Measurements from ENCODE around the gene C1orf226.
"Not testable (repeated sequence)": the region's sequence is repeated elsewhere in the genome, so short reads cannot be mapped to it uniquely, and the experiment has no call there.

Gene C1orf226

DNA sequence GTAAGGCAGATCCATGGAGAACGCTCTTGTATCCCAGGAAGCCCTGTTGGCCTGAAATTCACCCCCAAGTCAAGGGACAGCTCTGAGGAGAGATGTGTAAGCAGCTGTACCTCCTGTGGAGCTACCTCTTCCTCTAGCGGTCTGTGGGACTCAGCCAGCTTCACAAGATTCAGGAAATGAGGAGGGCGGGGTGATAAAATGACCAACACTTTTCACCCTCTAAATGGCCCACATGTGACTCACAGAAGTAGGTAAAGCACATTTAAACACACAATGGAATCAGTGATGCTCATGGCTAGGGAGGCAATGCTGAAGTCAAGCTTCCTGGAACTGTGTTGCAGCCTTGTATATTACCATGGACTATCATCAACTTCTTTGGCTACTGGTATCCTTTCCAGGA, 30.5 kb downstream of the C1orf226 start, which contains the start of gene SH2D1B:
TSS of gene SH2D1B (minus strand) at position 135 of the 400 bp plus-strand sequence. CDS start at position 15, 120 bp downstream.
- no peaks in the 10 kb centered on the region for H4K20me1 ChIP-seq
- H3K9ac ChIP-seq: no peak within 1 kb of the TSS
- H3K27me3 ChIP-seq: no peaks in the 10 kb centered on the region
- peaks cover 0 to 10% (median 0%) of the 10 kb centered on the region in 11 experiments; a peak in 8 of 22 replicates for H3K9me3 ChIP-seq (replicated peaks in 1 of 11)
- H3K4me3 ChIP-seq: no peak within 1 kb of the TSS
- no peaks in the 10 kb centered on the region for H3K4me1 ChIP-seq
- no peaks in the 10 kb centered on the region for H3K36me3 ChIP-seq
- H3K27ac ChIP-seq: no peak within 1 kb of the TSS
- TF ChIP-seq Cebpa-rat (IDR thresholded peaks at IDR 0.05): no peak
- H3K4me2 ChIP-seq: no peak within 1 kb of the TSS

DNA sequence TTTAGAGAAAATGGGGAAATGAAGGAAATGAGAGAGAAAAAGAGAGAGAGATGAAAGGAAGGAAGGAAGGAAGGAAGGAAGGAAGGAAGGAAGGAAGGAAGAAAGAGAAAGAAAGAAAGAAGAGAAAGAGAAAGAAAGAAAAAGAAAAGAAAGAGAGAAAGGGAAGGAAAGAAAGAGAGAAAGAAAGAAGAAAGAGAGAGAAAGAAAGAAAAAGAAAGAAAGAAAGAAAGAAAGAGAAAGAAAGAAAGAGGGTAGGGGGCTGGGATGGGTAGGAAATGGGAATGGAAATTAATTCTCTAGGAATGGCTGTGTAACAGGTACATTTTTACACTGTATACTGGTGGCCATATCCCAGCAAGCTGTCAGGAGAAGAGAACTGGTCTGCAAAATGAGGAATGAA, 34.7 kb downstream of the C1orf226 start:
- H3K27ac ChIP-seq: no peak overlapping the region

GRCh38 chr1:162416909-162417308, 35.4 kb downstream of the C1orf226 start:
- no peak for TF ChIP-seq Cebpa-rat (IDR thresholded peaks at IDR 0.05)
- peaks cover 0 to 9% (median 2%) of the 10 kb centered on the region in 10 experiments; a peak in 5 of 20 replicates for H3K4me1 ChIP-seq
- no peak overlapping the region for H3K9ac ChIP-seq
- H3K4me2 ChIP-seq: no peak overlapping the region
- H3K36me3 ChIP-seq: no peaks in the 10 kb centered on the region
- H3K4me3 ChIP-seq: no peak overlapping the region
- no peaks in the 10 kb centered on the region for H4K20me1 ChIP-seq
- H3K27me3 ChIP-seq: no peaks in the 10 kb centered on the region
- peaks cover 0 to 10% (median 0%) of the 10 kb centered on the region in 11 experiments; a peak in 8 of 22 replicates for H3K9me3 ChIP-seq (replicated peaks in 1 of 11)
- H3K27ac ChIP-seq: no peak overlapping the region

More for the DNA sequence above, 34.7 kb downstream of the C1orf226 start:
- no peak overlapping the region for H3K4me2 ChIP-seq
- peaks cover 0 to 7% (median 0%) of the 10 kb centered on the region in 10 experiments; a peak in 4 of 20 replicates for H3K4me1 ChIP-seq
- peaks cover 0 to 10% (median 0%) of the 10 kb centered on the region in 11 experiments; a peak in 8 of 22 replicates for H3K9me3 ChIP-seq (replicated peaks in 1 of 11)
- H3K4me3 ChIP-seq: no peak overlapping the region
- H3K36me3 ChIP-seq: no peaks in the 10 kb centered on the region
- TF ChIP-seq Cebpa-rat (IDR thresholded peaks at IDR 0.05): no peak
- H3K9ac ChIP-seq: no peak overlapping the region
- H3K27me3 ChIP-seq: no peaks in the 10 kb centered on the region
- no peaks in the 10 kb centered on the region for H4K20me1 ChIP-seq

DNA sequence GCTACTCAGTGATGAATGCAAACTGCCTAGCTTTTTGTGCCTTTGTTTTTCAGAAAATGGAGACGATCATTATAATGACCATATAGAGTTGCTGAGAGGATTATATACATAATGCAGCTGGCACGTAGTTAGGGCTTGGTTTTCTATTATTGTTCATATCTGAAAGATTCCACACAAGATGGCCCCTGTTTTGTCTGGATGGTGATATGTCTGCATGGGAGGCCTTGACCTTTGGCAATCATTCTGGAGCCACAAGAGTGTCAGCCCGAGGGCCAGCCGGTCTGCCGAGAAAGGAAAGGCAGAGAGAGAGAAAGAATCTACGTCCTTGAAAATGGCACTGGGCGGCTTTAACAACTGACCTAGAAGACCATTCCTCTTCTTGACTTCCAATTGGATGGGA, 36.1 kb downstream of the C1orf226 start:
- TF ChIP-seq Cebpa-rat (IDR thresholded peaks at IDR 0.05): no peak
- no peaks in the 10 kb centered on the region for H3K36me3 ChIP-seq

GRCh38 chr1:162418584-162418983, 37.1 kb downstream of the C1orf226 start:
- not testable (repeated sequence) for H3K27me3 ChIP-seq; H3K9ac ChIP-seq; H4K20me1 ChIP-seq; H3K4me3 ChIP-seq; H3K27ac ChIP-seq; H3K36me3 ChIP-seq; H3K9me3 ChIP-seq (replicated peaks in 1 of 11)
- Histone ChIP-seq H3K4me1 (peaks cover 12 to 24% (median 16%) of the 10 kb centered on the region in 10 experiments), H3K4me2 (peak overlapping the region in 3 of 11 experiments; percentile 33 to 56 (median 36); a peak in 4 of 22 replicates)

More for the DNA sequence above, 36.1 kb downstream of the C1orf226 start:
- peaks cover 0 to 10% (median 0%) of the 10 kb centered on the region in 11 experiments; a peak in 8 of 22 replicates for H3K9me3 ChIP-seq (replicated peaks in 1 of 11)
- H3K27ac ChIP-seq: no peak overlapping the region
- no peaks in the 10 kb centered on the region for H3K27me3 ChIP-seq
- no peaks in the 10 kb centered on the region for H4K20me1 ChIP-seq
- peaks cover 3 to 16% (median 8%) of the 10 kb centered on the region in 10 experiments; a peak in 19 of 20 replicates for H3K4me1 ChIP-seq
- no peak overlapping the region for H3K9ac ChIP-seq
- no peak overlapping the region for H3K4me2 ChIP-seq
- H3K4me3 ChIP-seq: no peak overlapping the region

GRCh38 chr1:162419450-162419931, 38.0 kb downstream of the C1orf226 start:
- not testable (repeated sequence) for H3K36me3 ChIP-seq; H3K4me2 ChIP-seq; H3K4me3 ChIP-seq; H4K20me1 ChIP-seq; H3K9ac ChIP-seq; H3K27me3 ChIP-seq; H3K9me3 ChIP-seq (replicated peaks in 1 of 11); H3K27ac ChIP-seq
- peaks cover 12 to 33% (median 22%) of the 10 kb centered on the region in 10 experiments for H3K4me1 ChIP-seq

DNA sequence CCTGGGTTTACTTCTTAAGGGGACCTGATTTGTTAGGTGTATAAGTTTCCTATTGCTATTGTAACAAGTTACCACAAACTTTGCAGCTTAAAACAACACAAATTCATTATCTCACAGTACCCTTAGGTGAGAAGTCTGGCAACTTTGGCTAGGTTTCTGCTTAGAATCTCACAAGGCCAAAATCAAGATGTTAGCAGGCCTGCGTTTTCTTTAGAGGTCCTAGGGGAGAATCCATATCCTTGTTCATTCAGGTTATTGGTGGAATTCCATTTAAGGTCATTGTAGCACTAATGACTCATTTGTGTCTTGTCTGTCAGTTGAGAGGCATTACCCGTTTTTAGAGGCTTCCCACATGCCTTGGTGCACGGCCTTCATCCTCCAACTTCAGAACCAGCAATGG, 38.6 kb downstream of the C1orf226 start:
- Histone ChIP-seq H3K4me2 (no peak overlapping the region), H4K20me1 (no peaks in the 10 kb centered on the region), H3K36me3 (no peaks in the 10 kb centered on the region), H3K27me3 (no peaks in the 10 kb centered on the region), H3K9ac (no peak overlapping the region), H3K27ac (no peak overlapping the region), H3K9me3 (replicated peaks in 1 of 11) (peaks cover 0 to 7% (median 0%) of the 10 kb centered on the region in 11 experiments; a peak in 7 of 22 replicates), H3K4me3 (no peak overlapping the region), H3K4me1 (peaks cover 12 to 39% (median 22%) of the 10 kb centered on the region in 10 experiments)
- no peak for TF ChIP-seq Cebpa-rat (IDR thresholded peaks at IDR 0.05)

DNA sequence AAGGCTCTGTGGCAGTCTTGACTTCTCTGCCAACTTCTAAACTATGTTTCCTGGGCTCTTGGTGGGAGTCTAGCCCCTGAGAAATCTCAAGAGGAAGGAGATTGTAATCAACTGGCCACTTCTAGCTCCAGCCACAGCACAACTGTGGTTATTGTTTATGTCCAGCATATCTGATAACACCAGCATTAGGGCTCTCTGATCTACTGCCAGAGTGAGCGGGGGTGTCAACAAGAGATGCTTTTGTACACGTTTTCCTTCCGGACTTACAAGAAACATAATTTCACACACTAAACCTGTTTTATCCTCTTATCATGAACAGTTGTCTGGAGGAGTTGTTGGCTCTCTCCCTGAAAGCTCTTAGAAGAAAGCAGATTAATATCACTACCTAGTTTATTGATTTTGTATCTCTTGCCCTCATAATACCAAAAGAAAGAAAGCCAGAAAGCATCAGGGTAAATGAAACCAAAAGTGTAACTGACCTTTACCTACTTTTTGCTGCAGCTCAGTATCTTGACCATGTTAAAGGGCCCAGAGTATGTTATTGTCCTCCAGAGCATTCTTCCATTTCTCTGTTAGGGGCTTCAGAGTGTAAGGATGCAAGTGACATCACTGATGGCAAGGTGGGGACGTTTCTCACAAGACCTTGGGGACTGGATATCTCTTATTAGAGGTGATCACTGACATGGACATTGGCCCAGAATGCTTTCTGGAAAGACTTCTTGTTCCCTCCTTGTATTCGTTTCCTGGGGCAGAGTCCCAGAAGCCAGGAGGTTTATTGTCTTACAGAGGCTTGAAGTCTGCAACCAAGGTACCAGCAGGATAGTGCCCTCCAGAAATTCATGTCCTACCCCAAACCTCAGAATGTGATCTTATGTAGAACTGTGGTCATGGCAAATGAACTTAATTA, 40.0 kb downstream of the C1orf226 start:
- H3K4me1 ChIP-seq: peaks cover 12 to 39% (median 22%) of the 10 kb centered on the region in 10 experiments
- no peak overlapping the region for H3K9ac ChIP-seq
- H4K20me1 ChIP-seq: no peaks in the 10 kb centered on the region
- no peaks in the 10 kb centered on the region for H3K36me3 ChIP-seq
- no peak overlapping the region for H3K4me3 ChIP-seq
- no peak for TF ChIP-seq Cebpa-rat (IDR thresholded peaks at IDR 0.05)
- H3K9me3 ChIP-seq (replicated peaks in 1 of 11): no peaks in the 10 kb centered on the region
- no peak overlapping the region for H3K27ac ChIP-seq
- peak overlapping the region in 3 of 11 experiments; percentile 0 to 17 (median 8); a peak in 2 of 22 replicates for H3K4me2 ChIP-seq
- no peaks in the 10 kb centered on the region for H3K27me3 ChIP-seq

GRCh38 chr1:162422662-162423375, 41.3 kb downstream of the C1orf226 start:
- H4K20me1 ChIP-seq: no peaks in the 10 kb centered on the region
- no peak overlapping the region for H3K9ac ChIP-seq
- TF ChIP-seq Cebpa-rat (IDR thresholded peaks at IDR 0.05): no peak
- peak overlapping the region; percentile 2 to 68 (median 54); a peak in 20 of 22 replicates for H3K4me2 ChIP-seq
- peaks cover 12 to 39% (median 22%) of the 10 kb centered on the region in 10 experiments for H3K4me1 ChIP-seq
- no peaks in the 10 kb centered on the region for H3K27me3 ChIP-seq
- H3K9me3 ChIP-seq (replicated peaks in 1 of 11): no peaks in the 10 kb centered on the region
- no peak overlapping the region for H3K4me3 ChIP-seq
- H3K27ac ChIP-seq: peak overlapping the region in 7 of 11 experiments; percentile 8 to 50 (median 32); a peak in 9 of 22 replicates
- H3K36me3 ChIP-seq: no peaks in the 10 kb centered on the region
